PC-3 (cell line): ENCODE measurements around the gene STH. TPM values are rescaled to one million over a fixed set of nuclear protein-coding genes. Genes with fewer than 3 reads are reported as not detected.

Source experiments
- ATAC-seq: fragments of 200-7000 bp; cut with Tn5 transposase; 2 replicates; pipeline ENCODE4 v1.9.1; 2020; ENCODE audit warnings: mild to moderate bottlenecking, moderate library complexity
- BruUV-seq: library from RNA; stranded (reverse); fragments of 400-500 nt; replicated peaks from 2 replicates; lab custom pipeline; 2021; lab: Mats Ljungman, UMichigan
- CTCF ChIA-PET: fragments of 300-600 bp; sonication (Branson Sonifier 250); formaldehyde crosslinking; loops from one replicate; lab custom pipeline; 2022; ENCODE audit warnings: antibody characterized with exemption; lab: Charles Lee
- POLR2A ChIA-PET: fragments of 300-600 bp; sonication (Branson Sonifier 250); formaldehyde crosslinking; loops from one replicate; lab custom pipeline; 2022; ENCODE audit warnings: antibody characterized with exemption; ENCODE audit not compliant: unreplicated experiment; lab: Charles Lee
- DNase-seq: peaks from one replicate; pipeline ENCODE4 v3.0.0-alpha.2; 2015
- H2AFZ ChIP-seq: fragments of 300-600 bp; sonication (generic); 2 replicates; pipeline ENCODE4 v1.6.0; 2016; ENCODE audit warnings: antibody characterized with exemption, low read length
- H3F3A ChIP-seq: fragments of 300-600 bp; sonication (generic); one replicate; pipeline ENCODE4 v1.6.0; 2017; ENCODE audit warnings: antibody characterized with exemption, low read length, control low read depth, mild to moderate bottlenecking; ENCODE audit not compliant: unreplicated experiment
- H3K27ac ChIP-seq: fragments of 300-600 bp; sonication (generic); 2 replicates; pipeline ENCODE4 v1.5.1; 2016; ENCODE audit warnings: mild to moderate bottlenecking, low read length
- H3K27me3 ChIP-seq: fragments of 300-600 bp; sonication (generic); 2 replicates; pipeline ENCODE4 v1.6.1; 2016; ENCODE audit warnings: low read length, mixed read lengths
- H3K36me3 ChIP-seq: fragments of 300-600 bp; sonication (generic); 2 replicates; pipeline ENCODE4 v1.6.1; 2016; ENCODE audit warnings: low read depth, mixed run types, low read length, mixed read lengths
- H3K4me1 ChIP-seq: fragments of 300-600 bp; sonication (generic); 2 replicates; pipeline ENCODE4 v1.5.1; 2016; ENCODE audit warnings: low read length; ENCODE audit not compliant: insufficient read depth
- H3K4me2 ChIP-seq: fragments of 300-600 bp; sonication (generic); 2 replicates; pipeline ENCODE4 v1.6.0; 2016; ENCODE audit warnings: low read length
- H3K4me3 ChIP-seq: fragments of 300-600 bp; sonication (generic); 2 replicates; pipeline ENCODE4 v1.5.1; 2016; ENCODE audit warnings: mild to moderate bottlenecking, low read length, mixed read lengths
- H3K79me2 ChIP-seq: fragments of 300-600 bp; sonication (generic); 2 replicates; pipeline ENCODE4 v1.6.1; 2017; ENCODE audit warnings: low read length, mixed read lengths
- H3K9ac ChIP-seq: fragments of 300-600 bp; sonication (generic); 2 replicates; pipeline ENCODE4 v1.6.0; 2016; ENCODE audit warnings: mild to moderate bottlenecking, low read length
- H3K9me2 ChIP-seq: fragments of 300-600 bp; sonication (generic); replicated peaks from 2 replicates; pipeline ENCODE4 v1.6.1; 2016; ENCODE audit warnings: mixed run types, low read length, mixed read lengths
- H3K9me3 ChIP-seq: fragments of 300-600 bp; sonication (generic); 2 replicates; pipeline ENCODE4 v1.6.1; 2016; ENCODE audit warnings: low read length, mixed read lengths
- H4K20me1 ChIP-seq: fragments of 300-600 bp; sonication (generic); 2 replicates; pipeline ENCODE4 v1.6.1; 2016; ENCODE audit warnings: low read length, mixed read lengths
- CTCF ChIP-seq: fragments of 300-600 bp; sonication (generic); conservative IDR thresholded peaks from 2 replicates; pipeline ENCODE4 v1.5.1; 2017; ENCODE audit warnings: antibody characterized with exemption, low read depth, mild to moderate bottlenecking, low read length
- EZH2 ChIP-seq: fragments of 300-600 bp; sonication (generic); IDR thresholded peaks from one replicate; pipeline ENCODE4 v1.6.1; 2017; ENCODE audit warnings: antibody characterized with exemption, mild to moderate bottlenecking, low read length; ENCODE audit not compliant: unreplicated experiment
- EZH2phosphoT487 ChIP-seq: fragments of 300-600 bp; sonication (generic); IDR thresholded peaks from 2 replicates; pipeline ENCODE4 v1.6.1; 2018; ENCODE audit warnings: mild to moderate bottlenecking, antibody characterized with exemption, low read length, borderline replicate concordance
- intact Hi-C: fragments of 100-400 bp; cut with micrococcal nuclease; formaldehyde crosslinking; loops from 2 replicates; pipeline ENCODE4 v1.9.0; 2023
- total RNA-seq: library from RNA; depleted of rRNA; stranded (reverse); fragments of >200 nt; gene quantifications from 2 replicates; pipeline ENCODE4 v1.2.3, GENCODE V29; 2014

Gene STH
- total RNA-seq, 1 experiment from 2014 or later = not detected

- Histone ChIP-seq H3K36me3 (no peaks in the 10 kb centered on the region), H3K4me2 (no peak overlapping the region), H3K79me2 (no peaks in the 10 kb centered on the region), H3K27ac (no peak overlapping the region), H3F3A (no peaks in the 10 kb centered on the region), H3K9ac (no peak overlapping the region), H2AFZ (no peak overlapping the region), H3K9me2 (no peaks in the 10 kb centered on the region), H3K27me3 (peaks cover 10% of the 10 kb centered on the region), H3K4me3 (no peak overlapping the region), H3K9me3 (no peaks in the 10 kb centered on the region), H4K20me1 (no peaks in the 10 kb centered on the region), H3K4me1 (peaks cover 14% of the 10 kb centered on the region)
- TF ChIP-seq EZH2 (no peak), CTCF (no peak), EZH2phosphoT487 (no peak)
- DNase-seq = no peak
- CTCF ChIA-PET = no interaction called here
- intact Hi-C loops = no loop called here
- POLR2A ChIA-PET = no interaction called here
- no peak for ATAC-seq
- BruUV-seq = no TSS peak
Observed at GRCh38 chr17:45950888-45951287, 48.2 kb upstream of the STH start.

GRCh38 chr17:45951403-45951802 is 47.6 kb upstream of the STH start:
- no TSS peak for BruUV-seq
- H3K79me2 ChIP-seq = no peaks in the 10 kb centered on the region
- intact Hi-C loops = no loop called here
- H3K4me3 ChIP-seq = no peak overlapping the region
- H3K36me3 ChIP-seq = no peaks in the 10 kb centered on the region
- no peaks in the 10 kb centered on the region for H3K9me3 ChIP-seq
- no peak overlapping the region for H3K9ac ChIP-seq
- TF ChIP-seq CTCF (no peak), EZH2phosphoT487 (no peak), EZH2 (no peak)
- peaks cover 10% of the 10 kb centered on the region for H3K27me3 ChIP-seq
- POLR2A ChIA-PET = no interaction called here
- peaks cover 14% of the 10 kb centered on the region for H3K4me1 ChIP-seq
- DNase-seq = no peak
- H3K27ac ChIP-seq = no peak overlapping the region
- no peak for ATAC-seq
- CTCF ChIA-PET = no interaction called here
- no peaks in the 10 kb centered on the region for H4K20me1 ChIP-seq
- H2AFZ ChIP-seq = no peak overlapping the region
- H3K4me2 ChIP-seq = no peak overlapping the region
- H3F3A ChIP-seq = no peaks in the 10 kb centered on the region
- no peaks in the 10 kb centered on the region for H3K9me2 ChIP-seq

GRCh38 chr17:45951941-45952340 is 47.1 kb upstream of the STH start:
- Histone ChIP-seq H2AFZ (no peak overlapping the region), H3K4me1 (peaks cover 14% of the 10 kb centered on the region), H3K4me2 (no peak overlapping the region), H4K20me1 (no peaks in the 10 kb centered on the region), H3K9me3 (no peaks in the 10 kb centered on the region), H3K79me2 (no peaks in the 10 kb centered on the region), H3K27me3 (peaks cover 10% of the 10 kb centered on the region), H3K27ac (no peak overlapping the region), H3F3A (no peaks in the 10 kb centered on the region), H3K9ac (no peak overlapping the region), H3K4me3 (no peak overlapping the region), H3K36me3 (no peaks in the 10 kb centered on the region), H3K9me2 (no peaks in the 10 kb centered on the region)
- DNase-seq = no peak
- ATAC-seq = no peak
- no TSS peak for BruUV-seq
- TF ChIP-seq EZH2phosphoT487 (no peak), CTCF (no peak), EZH2 (no peak)
- intact Hi-C loops = no loop called here
- ChIA-PET POLR2A (no interaction called here), CTCF (no interaction called here)
